Naive B cell (primary cell): ENCODE measurements around the gene DDB1. TPM values are rescaled to one million over a fixed set of nuclear protein-coding genes. Genes with fewer than 3 reads are reported as not detected.
A peak's percentile ranks its signal among the peaks of the same experiment; 100 is the strongest.

Source experiments
- ATAC-seq, 2 donors: fragments of 150-1000 bp; cut with Tn5 transposase; 2 replicates each; pipeline ENCODE4 v1.10.0; 2021; ENCODE audit warnings: low read depth in 2 of 2, mild to moderate bottlenecking in 2 of 2, moderate library complexity in 2 of 2
- DNase-seq: peaks from one replicate; pipeline ENCODE4 v3.0.0; 2022
- H3K27ac Mint-ChIP-seq, 6 donors: one replicate each; pipeline ENCODE4 v1.8.0; 2020 to 2022; ENCODE audit warnings: mild to moderate bottlenecking in 6 of 6, mixed read lengths in 6 of 6, moderate library complexity in 5 of 6, inconsistent platforms in 2 of 6
- H3K27me3 Mint-ChIP-seq, 3 donors: one replicate each; pipeline ENCODE4 v1.8.0; 2021 to 2022; ENCODE audit warnings: mixed read lengths in 3 of 3, mild to moderate bottlenecking in 1 of 3
- H3K36me3 Mint-ChIP-seq, 2 donors: one replicate each; pipeline ENCODE4 v1.8.0; 2020 to 2022; ENCODE audit warnings: mixed read lengths in 2 of 2, inconsistent platforms in 1 of 2, mild to moderate bottlenecking in 1 of 2
- H3K4me1 Mint-ChIP-seq, 3 donors: one replicate each; pipeline ENCODE4 v1.8.0; 2020 to 2022; ENCODE audit warnings: mixed read lengths in 3 of 3, inconsistent platforms in 1 of 3, mild to moderate bottlenecking in 1 of 3, moderate library complexity in 1 of 3
- H3K4me3 Mint-ChIP-seq, 8 donors: one replicate each; pipeline ENCODE4 v1.8.0; 2020 to 2022; ENCODE audit warnings: mild to moderate bottlenecking in 8 of 8, mixed read lengths in 8 of 8, moderate library complexity in 8 of 8, inconsistent platforms in 2 of 8
- H3K9me3 Mint-ChIP-seq, 7 donors: one replicate each; pipeline ENCODE4 v1.8.0; 2020 to 2022; ENCODE audit warnings: mixed read lengths in 7 of 7, mild to moderate bottlenecking in 5 of 7, inconsistent platforms in 2 of 7, moderate library complexity in 1 of 7
- polyA plus RNA-seq, 6 donors: library from polyadenylated mRNA; unstranded; fragments of 300-500 nt; fragmentation: Illumina TruSeq; gene quantifications; one replicate each; pipeline ENCODE4 v1.2.3, GENCODE V29; 2021; ENCODE audit warnings: low read depth in 6 of 6

DDB1 gene
- polyA plus RNA-seq, 6 donors from 2014 or later: 103 to 177 (median 111) TPM

DNA sequence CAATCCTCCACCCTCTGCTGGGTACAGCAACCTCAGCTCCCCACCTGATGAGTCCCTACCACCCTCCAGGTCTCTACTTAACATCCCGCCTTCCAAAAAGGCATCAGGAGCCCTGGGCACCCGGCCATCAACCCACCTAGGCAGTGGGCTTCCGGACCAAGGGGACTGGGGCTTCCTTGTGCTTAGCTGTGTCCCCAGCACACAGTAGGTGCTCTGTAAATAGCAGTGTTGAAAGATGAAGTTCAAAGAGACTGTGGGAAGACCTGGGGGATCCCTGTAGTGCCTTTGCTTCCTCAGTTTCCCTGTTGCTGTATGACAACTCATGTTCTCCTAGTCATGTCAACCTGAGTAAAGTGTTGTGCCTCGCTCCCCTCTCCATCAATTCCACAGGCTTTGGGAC, 58.8 kb downstream of the DDB1 start:
- DNase-seq (no peak), ATAC-seq (no peak)
- Mint-ChIP-seq H3K4me1 (no peaks in the 10 kb centered on the region), H3K9me3 (no peaks in the 10 kb centered on the region), H3K4me3 (no peak overlapping the region), H3K36me3 (no peaks in the 10 kb centered on the region), H3K27me3 (no peaks in the 10 kb centered on the region), H3K27ac (no peak overlapping the region)

DNA sequence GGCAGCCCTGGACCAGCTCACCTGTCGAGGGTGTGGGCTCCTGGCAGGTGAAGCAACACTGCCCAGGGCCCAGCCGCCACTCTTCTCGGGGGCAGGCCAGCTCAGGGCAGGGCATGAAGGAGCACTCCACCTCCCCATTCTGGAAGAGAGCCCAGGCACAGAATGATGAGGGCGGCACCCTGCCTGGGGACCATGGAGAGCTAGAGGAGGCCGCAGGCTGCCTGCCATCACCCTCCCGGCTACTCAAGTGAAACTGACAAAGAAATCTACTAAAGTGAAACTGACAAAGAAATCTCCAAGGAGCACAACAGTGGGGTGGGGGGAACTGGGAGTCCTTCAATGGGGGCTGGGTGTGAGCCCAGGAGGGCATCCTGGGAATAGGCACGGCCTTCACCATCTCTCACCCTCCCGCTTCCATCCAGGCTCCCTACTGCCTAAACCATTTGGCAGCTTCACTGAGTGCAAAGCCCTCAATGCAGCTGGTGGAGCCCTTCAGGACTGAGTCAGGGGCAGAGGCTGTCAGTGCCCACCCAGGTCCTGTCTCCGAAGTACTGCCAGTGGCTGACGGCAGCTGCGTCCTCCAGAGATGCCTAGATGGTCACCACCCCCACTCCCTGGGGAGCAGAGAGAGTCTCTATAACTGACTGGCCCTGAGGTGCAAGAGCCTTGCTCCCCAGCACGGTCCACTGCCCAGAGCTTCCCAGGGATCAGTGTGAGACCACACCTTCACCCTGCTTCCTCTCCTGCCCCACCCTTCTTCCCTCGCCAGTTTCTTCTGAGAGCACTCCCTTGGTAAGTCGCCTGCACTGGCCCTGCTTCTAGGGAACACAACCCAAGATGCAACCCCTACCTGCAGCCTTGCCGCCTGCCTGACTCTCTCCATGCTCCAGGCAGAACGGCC, 59.5 kb downstream of the DDB1 start:
- no peak for ATAC-seq
- Mint-ChIP-seq H3K4me1 (no peaks in the 10 kb centered on the region), H3K27ac (no peak overlapping the region), H3K4me3 (no peak overlapping the region), H3K27me3 (no peaks in the 10 kb centered on the region), H3K9me3 (no peaks in the 10 kb centered on the region), H3K36me3 (no peaks in the 10 kb centered on the region)
- DNase-seq: no peak

DNA sequence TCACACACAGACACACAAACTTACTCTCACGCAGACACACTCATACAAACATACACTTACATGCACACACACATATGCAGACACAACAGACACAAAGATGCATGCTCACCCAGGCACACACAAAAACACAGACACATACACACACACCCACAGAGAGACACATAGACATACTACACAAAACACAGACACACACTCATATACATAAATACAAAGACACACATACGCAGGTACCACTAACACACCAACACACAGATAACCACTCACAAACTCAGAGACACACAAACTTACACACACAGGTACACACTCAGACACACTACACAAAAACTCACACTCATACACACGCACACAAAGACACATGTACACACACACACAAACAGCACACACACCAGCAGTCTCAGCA, 60.2 kb downstream of the DDB1 start:
- Mint-ChIP-seq H3K36me3 (no peaks in the 10 kb centered on the region), H3K27ac (no peak overlapping the region), H3K9me3 (no peaks in the 10 kb centered on the region), H3K4me1 (no peaks in the 10 kb centered on the region), H3K4me3 (no peak overlapping the region), H3K27me3 (no peaks in the 10 kb centered on the region)
- DNase-seq (no peak), ATAC-seq (no peak)

- Mint-ChIP-seq H3K27ac (no peak overlapping the region), H3K27me3 (no peaks in the 10 kb centered on the region), H3K36me3 (no peaks in the 10 kb centered on the region), H3K4me1 (no peaks in the 10 kb centered on the region), H3K9me3 (no peaks in the 10 kb centered on the region), H3K4me3 (no peak overlapping the region)
- ATAC-seq (no peak), DNase-seq (no peak)
Measured at GRCh38 chr11:61270354-61271076, 62.4 kb downstream of the DDB1 start.

DNA sequence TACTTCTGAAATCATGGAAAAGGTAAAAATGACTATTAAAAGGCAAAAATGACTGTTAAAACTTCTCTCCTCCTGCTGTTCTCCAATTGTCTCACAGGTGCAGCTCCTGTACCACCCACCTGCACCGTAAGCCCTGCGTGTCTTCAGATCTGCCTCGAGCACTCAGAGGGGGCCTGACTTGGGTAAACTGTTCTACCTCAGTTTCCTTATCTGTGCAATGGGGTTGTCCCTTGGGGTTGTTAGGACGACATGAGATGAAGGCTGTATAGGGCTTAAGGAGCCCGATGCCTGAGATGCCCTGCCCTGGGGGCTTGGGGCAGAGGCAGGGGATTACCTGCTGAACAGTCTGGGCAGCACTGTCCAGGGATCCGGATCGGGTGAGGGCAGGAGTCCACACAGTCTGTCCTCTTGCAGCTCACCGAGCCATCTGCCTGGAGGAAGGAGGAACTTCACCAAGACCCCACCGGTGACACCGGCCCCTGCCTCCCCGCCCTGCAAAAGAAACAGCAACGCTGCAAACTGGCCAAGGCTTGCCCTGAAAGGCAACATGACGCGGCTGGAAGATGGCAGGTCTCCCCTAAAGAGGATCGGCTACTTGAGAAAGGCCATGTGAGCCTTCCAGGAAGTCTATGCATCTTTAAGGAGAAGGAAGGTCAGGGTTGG, 64.2 kb downstream of the DDB1 start:
- no peaks in the 10 kb centered on the region for H3K4me1 Mint-ChIP-seq
- H3K36me3 Mint-ChIP-seq: no peaks in the 10 kb centered on the region
- DNase-seq (no peak), ATAC-seq (no peak)
- no peak overlapping the region for H3K27ac Mint-ChIP-seq
- H3K27me3 Mint-ChIP-seq: no peaks in the 10 kb centered on the region
- no peak overlapping the region for H3K4me3 Mint-ChIP-seq
- H3K9me3 Mint-ChIP-seq: no peaks in the 10 kb centered on the region

- no peaks in the 10 kb centered on the region for H3K27me3 Mint-ChIP-seq
- no peak for DNase-seq
- H3K4me1 Mint-ChIP-seq: no peaks in the 10 kb centered on the region
- H3K9me3 Mint-ChIP-seq: no peaks in the 10 kb centered on the region
- no peak for ATAC-seq
- no peaks in the 10 kb centered on the region for H3K36me3 Mint-ChIP-seq
- H3K4me3 Mint-ChIP-seq: no peak overlapping the region
- peak overlapping the region in 1 of 6 donors; percentile 51 for H3K27ac Mint-ChIP-seq
Measured at GRCh38 chr11:61267437-61267841, 65.5 kb downstream of the DDB1 start.

GRCh38 chr11:61266602-61267001, 66.3 kb downstream of the DDB1 start:
- ATAC-seq (no peak), DNase-seq (no peak)
- Mint-ChIP-seq H3K4me1 (no peaks in the 10 kb centered on the region), H3K4me3 (no peak overlapping the region), H3K27me3 (no peaks in the 10 kb centered on the region), H3K9me3 (no peaks in the 10 kb centered on the region), H3K27ac (peak overlapping the region in 1 of 6 donors; percentile 19), H3K36me3 (no peaks in the 10 kb centered on the region)

GRCh38 chr11:61265357-61265756, 67.5 kb downstream of the DDB1 start:
- Mint-ChIP-seq H3K4me3 (no peak overlapping the region), H3K36me3 (no peaks in the 10 kb centered on the region), H3K9me3 (no peaks in the 10 kb centered on the region), H3K27me3 (no peaks in the 10 kb centered on the region), H3K27ac (no peak overlapping the region), H3K4me1 (no peaks in the 10 kb centered on the region)
- DNase-seq (no peak), ATAC-seq (no peak)

DNA sequence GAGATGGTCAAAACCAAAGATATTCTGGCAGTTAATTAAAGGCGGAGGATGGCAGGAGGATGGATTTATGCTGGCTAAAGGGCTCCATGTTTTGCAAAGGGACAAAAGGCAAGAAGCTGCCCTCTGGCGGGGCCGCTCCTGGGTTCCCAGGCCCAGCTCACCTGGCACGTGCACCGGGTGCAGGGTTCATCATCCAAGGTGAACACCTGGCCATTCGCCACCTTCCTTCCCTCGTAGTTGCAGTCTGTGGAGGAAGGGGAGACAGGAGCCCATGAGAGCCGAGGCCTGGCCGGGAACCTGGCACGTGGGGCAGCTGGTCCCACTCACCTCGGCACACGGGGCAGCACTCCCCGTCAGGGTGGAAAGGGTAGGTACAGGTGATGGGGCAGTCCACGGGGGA, 68.1 kb downstream of the DDB1 start:
- Mint-ChIP-seq H3K4me3 (no peak overlapping the region), H3K27me3 (no peaks in the 10 kb centered on the region), H3K9me3 (no peaks in the 10 kb centered on the region), H3K36me3 (no peaks in the 10 kb centered on the region), H3K4me1 (no peaks in the 10 kb centered on the region), H3K27ac (peak overlapping the region in 1 of 6 donors; percentile 49)
- ATAC-seq: no peak
- DNase-seq: no peak

- H3K9me3 Mint-ChIP-seq: no peaks in the 10 kb centered on the region
- no peaks in the 10 kb centered on the region for H3K4me1 Mint-ChIP-seq
- no peaks in the 10 kb centered on the region for H3K36me3 Mint-ChIP-seq
- H3K4me3 Mint-ChIP-seq: no peak overlapping the region
- peak overlapping the region in 1 of 6 donors; percentile 49 for H3K27ac Mint-ChIP-seq
- no peak for DNase-seq
- no peaks in the 10 kb centered on the region for H3K27me3 Mint-ChIP-seq
- no peak for ATAC-seq
Measured at GRCh38 chr11:61264371-61264770, 68.5 kb downstream of the DDB1 start.

- no peak for ATAC-seq
- no peaks in the 10 kb centered on the region for H3K27me3 Mint-ChIP-seq
- DNase-seq: no peak
- H3K36me3 Mint-ChIP-seq: no peaks in the 10 kb centered on the region
- H3K4me1 Mint-ChIP-seq: no peaks in the 10 kb centered on the region
- no peak overlapping the region for H3K4me3 Mint-ChIP-seq
- peak overlapping the region in 1 of 6 donors; percentile 69 for H3K27ac Mint-ChIP-seq
- no peaks in the 10 kb centered on the region for H3K9me3 Mint-ChIP-seq
Measured at GRCh38 chr11:61259363-61259762, 73.5 kb downstream of the DDB1 start.

GRCh38 chr11:61258546-61258945, 74.4 kb downstream of the DDB1 start:
- DNase-seq (no peak), ATAC-seq (no peak)
- Mint-ChIP-seq H3K4me1 (no peaks in the 10 kb centered on the region), H3K9me3 (no peaks in the 10 kb centered on the region), H3K36me3 (no peaks in the 10 kb centered on the region), H3K4me3 (no peak overlapping the region), H3K27ac (no peak overlapping the region), H3K27me3 (no peaks in the 10 kb centered on the region)

DNA sequence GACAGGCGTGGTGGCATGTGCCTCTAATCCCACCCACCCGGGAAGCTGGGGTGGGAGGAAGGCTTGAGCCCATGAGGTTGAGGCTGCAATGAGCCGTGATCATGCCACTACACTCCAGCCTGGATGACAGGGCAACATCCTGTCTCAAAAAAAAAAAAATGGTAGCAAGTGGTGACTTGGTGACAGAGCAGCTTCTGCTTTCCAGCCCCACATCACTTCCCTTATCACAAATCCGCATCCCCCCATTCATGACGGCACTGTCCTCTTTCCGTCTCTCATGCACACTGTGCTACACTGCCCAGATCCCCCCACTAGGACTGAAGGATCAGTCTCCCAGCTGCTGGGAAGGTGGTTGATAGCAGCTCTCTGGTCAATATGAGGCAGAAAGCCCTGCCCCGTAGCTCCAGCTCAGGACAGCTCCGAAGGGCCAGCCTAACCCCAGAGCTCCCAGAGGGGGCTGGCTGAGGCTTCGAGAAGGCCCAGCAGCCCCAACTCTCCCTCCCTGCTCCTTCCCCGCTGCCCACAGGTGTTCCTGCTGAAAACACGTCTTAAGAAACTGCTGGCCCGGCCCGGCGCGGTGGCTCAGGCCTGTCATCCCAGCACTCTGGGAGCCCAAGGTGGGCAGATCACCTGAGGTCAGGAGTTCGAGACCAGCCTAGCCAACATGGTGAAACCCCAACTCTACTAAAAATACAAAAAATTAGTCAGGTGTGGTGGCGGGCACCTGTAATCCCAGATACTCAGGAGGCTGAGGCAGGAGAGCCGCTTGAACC, 76.0 kb downstream of the DDB1 start:
- peak overlapping the region in 1 of 6 donors; percentile 0 for H3K27ac Mint-ChIP-seq
- no peak for DNase-seq
- H3K36me3 Mint-ChIP-seq: no peaks in the 10 kb centered on the region
- no peaks in the 10 kb centered on the region for H3K27me3 Mint-ChIP-seq
- no peaks in the 10 kb centered on the region for H3K4me1 Mint-ChIP-seq
- no peak overlapping the region for H3K4me3 Mint-ChIP-seq
- ATAC-seq: no peak
- H3K9me3 Mint-ChIP-seq: no peaks in the 10 kb centered on the region
